Measurements from ENCODE around the gene NR1I3. TPM values are rescaled to one million over a fixed set of nuclear protein-coding genes. Genes with fewer than 3 reads are reported as not detected.

The NR1I3 gene
- total and polyA plus RNA-seq, 2 of the 13 experiments (the other 11 are each of a cell fraction or from before 2014, with no cell fraction given) = 0.62 to 0.95 TPM

GRCh38 chr1:161227196-161227871, 10.7 kb downstream of the NR1I3 start (continued):
- TF ChIP-seq, protein P1, sequence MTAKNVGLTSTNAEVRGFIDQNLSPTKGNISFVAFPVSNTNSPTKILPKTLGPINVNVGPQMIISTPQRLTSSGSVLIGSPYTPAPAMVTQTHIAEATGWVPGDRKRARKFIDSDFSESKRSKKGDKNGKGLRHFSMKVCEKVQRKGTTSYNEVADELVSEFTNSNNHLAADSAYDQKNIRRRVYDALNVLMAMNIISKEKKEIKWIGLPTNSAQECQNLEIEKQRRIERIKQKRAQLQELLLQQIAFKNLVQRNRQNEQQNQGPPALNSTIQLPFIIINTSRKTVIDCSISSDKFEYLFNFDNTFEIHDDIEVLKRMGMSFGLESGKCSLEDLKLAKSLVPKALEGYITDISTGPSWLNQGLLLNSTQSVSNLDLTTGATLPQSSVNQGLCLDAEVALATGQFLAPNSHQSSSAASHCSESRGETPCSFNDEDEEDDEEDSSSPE (CRISPR knock-in tag; IDR thresholded peaks at IDR 0.05) = no peak
- TF ChIP-seq XRCC5 (optimal IDR thresholded peaks at IDR 0.05; ENCODE audit: low read length) (no peak), MYC (CRISPR knock-in tag; IDR thresholded peaks at IDR 0.05; ENCODE audit: borderline replicate concordance) (peak; percentile 23; the same call in 1 of the 2 replicates), ZNF326 (CRISPR knock-in tag; IDR thresholded peaks at IDR 0.05; ENCODE audit: borderline replicate concordance) (no peak), ZBTB37 (CRISPR knock-in tag; IDR thresholded peaks at IDR 0.05) (no peak), THAP11 (CRISPR knock-in tag; IDR thresholded peaks at IDR 0.05) (0 out of 2 replicates have a peak, but pooled peaks have one; percentile 17), ZIK1 (CRISPR knock-in tag; IDR thresholded peaks at IDR 0.05; ENCODE audit: borderline replicate concordance, low read depth) (no peak), GPBP1L1 (CRISPR knock-in tag; IDR thresholded peaks at IDR 0.05) (no peak), ZNF331 (CRISPR knock-in tag; IDR thresholded peaks at IDR 0.05) (peak; percentile 61; the same call in 1 of the 2 replicates), YY1 (IDR thresholded peaks at IDR 0.05; ENCODE audit: insufficient read depth, insufficient replicate concordance, low read depth, low read length) (peak; percentile 16), SAP130 (CRISPR knock-in tag; IDR thresholded peaks at IDR 0.05; ENCODE audit: low read depth) (peak; percentile 47), DMTF1 (CRISPR knock-in tag; IDR thresholded peaks at IDR 0.05) (no peak), ZNF143 (CRISPR knock-in tag; IDR thresholded peaks at IDR 0.05) (0 out of 2 replicates have a peak, but pooled peaks have one; percentile 32), ZNF883 (CRISPR knock-in tag; IDR thresholded peaks at IDR 0.05; ENCODE audit: not compliant biosample characterization) (no peak), KAT8 (CRISPR knock-in tag; IDR thresholded peaks at IDR 0.05) (peak; percentile 35; the same call in 1 of the 2 replicates)
- TF ChIP-seq, protein P2, sequence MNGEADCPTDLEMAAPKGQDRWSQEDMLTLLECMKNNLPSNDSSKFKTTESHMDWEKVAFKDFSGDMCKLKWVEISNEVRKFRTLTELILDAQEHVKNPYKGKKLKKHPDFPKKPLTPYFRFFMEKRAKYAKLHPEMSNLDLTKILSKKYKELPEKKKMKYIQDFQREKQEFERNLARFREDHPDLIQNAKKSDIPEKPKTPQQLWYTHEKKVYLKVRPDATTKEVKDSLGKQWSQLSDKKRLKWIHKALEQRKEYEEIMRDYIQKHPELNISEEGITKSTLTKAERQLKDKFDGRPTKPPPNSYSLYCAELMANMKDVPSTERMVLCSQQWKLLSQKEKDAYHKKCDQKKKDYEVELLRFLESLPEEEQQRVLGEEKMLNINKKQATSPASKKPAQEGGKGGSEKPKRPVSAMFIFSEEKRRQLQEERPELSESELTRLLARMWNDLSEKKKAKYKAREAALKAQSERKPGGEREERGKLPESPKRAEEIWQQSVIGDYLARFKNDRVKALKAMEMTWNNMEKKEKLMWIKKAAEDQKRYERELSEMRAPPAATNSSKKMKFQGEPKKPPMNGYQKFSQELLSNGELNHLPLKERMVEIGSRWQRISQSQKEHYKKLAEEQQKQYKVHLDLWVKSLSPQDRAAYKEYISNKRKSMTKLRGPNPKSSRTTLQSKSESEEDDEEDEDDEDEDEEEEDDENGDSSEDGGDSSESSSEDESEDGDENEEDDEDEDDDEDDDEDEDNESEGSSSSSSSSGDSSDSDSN (CRISPR knock-in tag; IDR thresholded peaks at IDR 0.05) = 0 out of 2 replicates have a peak, but pooled peaks have one; percentile 11
- TF ChIP-seq, protein P3, sequence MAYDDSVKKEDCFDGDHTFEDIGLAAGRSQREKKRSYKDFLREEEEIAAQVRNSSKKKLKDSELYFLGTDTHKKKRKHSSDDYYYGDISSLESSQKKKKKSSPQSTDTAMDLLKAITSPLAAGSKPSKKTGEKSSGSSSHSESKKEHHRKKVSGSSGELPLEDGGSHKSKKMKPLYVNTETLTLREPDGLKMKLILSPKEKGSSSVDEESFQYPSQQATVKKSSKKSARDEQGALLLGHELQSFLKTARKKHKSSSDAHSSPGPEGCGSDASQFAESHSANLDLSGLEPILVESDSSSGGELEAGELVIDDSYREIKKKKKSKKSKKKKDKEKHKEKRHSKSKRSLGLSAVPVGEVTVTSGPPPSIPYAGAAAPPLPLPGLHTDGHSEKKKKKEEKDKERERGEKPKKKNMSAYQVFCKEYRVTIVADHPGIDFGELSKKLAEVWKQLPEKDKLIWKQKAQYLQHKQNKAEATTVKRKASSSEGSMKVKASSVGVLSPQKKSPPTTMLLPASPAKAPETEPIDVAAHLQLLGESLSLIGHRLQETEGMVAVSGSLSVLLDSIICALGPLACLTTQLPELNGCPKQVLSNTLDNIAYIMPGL (CRISPR knock-in tag; IDR thresholded peaks at IDR 0.05; ENCODE audit: borderline replicate concordance in 1 of 2, low read depth in 1 of 2) = peak; percentile 48 to 75; a peak in 3 of 4 replicates
